Fibroblast of skin of back (primary cell): Measurements from ENCODE around the gene ELMO1.

ENCODE experiments used
- DNase-seq: peaks from one replicate; pipeline ENCODE4 v3.0.0-alpha.2; 2013

ELMO1 gene

GRCh38 chr7:37430171-37430570 is 18.5 kb downstream of the ELMO1 start:
- no peak for DNase-seq

GRCh38 chr7:37429435-37429791 is 19.3 kb downstream of the ELMO1 start:
- DNase-seq, result no peak

GRCh38 chr7:37428681-37429434 is 19.8 kb downstream of the ELMO1 start:
- DNase-seq, result no peak

GRCh38 chr7:37427276-37427940 is 21.3 kb downstream of the ELMO1 start:
- no peak for DNase-seq

- DNase-seq, result no peak
These were observed 23.2 kb downstream of the ELMO1 start for GRCh38 chr7:37425498-37425897.

GRCh38 chr7:37424995-37425394 is 23.7 kb downstream of the ELMO1 start:
- no peak for DNase-seq

- no peak for DNase-seq
These were observed 24.1 kb downstream of the ELMO1 start for GRCh38 chr7:37424521-37424920.

GRCh38 chr7:37421861-37422500 is 26.7 kb downstream of the ELMO1 start:
- no peak for DNase-seq

- no peak for DNase-seq
These were observed 27.5 kb downstream of the ELMO1 start for GRCh38 chr7:37420946-37421695.

- DNase-seq, result no peak
These were observed 29.2 kb downstream of the ELMO1 start for GRCh38 chr7:37419496-37419895.

GRCh38 chr7:37418381-37418780 is 30.3 kb downstream of the ELMO1 start:
- no peak for DNase-seq

- no peak for DNase-seq
These were observed 31.6 kb downstream of the ELMO1 start for GRCh38 chr7:37417107-37417474.

- DNase-seq, result no peak
These were observed 32.1 kb downstream of the ELMO1 start for GRCh38 chr7:37416378-37417106.

GRCh38 chr7:37415629-37416028 is 33.0 kb downstream of the ELMO1 start:
- DNase-seq, result no peak

GRCh38 chr7:37414352-37414983 is 34.2 kb downstream of the ELMO1 start:
- no peak for DNase-seq

- no peak for DNase-seq
These were observed 37.1 kb downstream of the ELMO1 start for GRCh38 chr7:37411444-37412034.

- no peak for DNase-seq
These were observed 38.1 kb downstream of the ELMO1 start for GRCh38 chr7:37410305-37411229.

- DNase-seq, result no peak
These were observed 39.2 kb downstream of the ELMO1 start for GRCh38 chr7:37409461-37409860.

- no peak for DNase-seq
These were observed 40.1 kb downstream of the ELMO1 start for GRCh38 chr7:37408291-37409228.
